T-helper 2 cell treated with Interferon-gamma antibody and Interleukin-4, amounts not matched to agents 5 μg/mL and 100 μg/mL, for 36 hours (primary cell): ENCODE data around the gene MAGEA10.
"Not testable (repeated sequence)": the region's sequence is repeated elsewhere in the genome, so short reads cannot be mapped to it uniquely, and the experiment has no call there.

ENCODE experiments used
- DNase-seq: peaks from one replicate; pipeline ENCODE4 v3.0.0; 2021; ENCODE audit warnings: low spot score
- H3K27ac Mint-ChIP-seq: one replicate; pipeline ENCODE4 v1.8.0; 2021; ENCODE audit warnings: mild to moderate bottlenecking, mixed read lengths
- H3K27me3 Mint-ChIP-seq: one replicate; pipeline ENCODE4 v1.8.0; 2021; ENCODE audit warnings: low read depth, mixed read lengths
- H3K36me3 Mint-ChIP-seq: one replicate; pipeline ENCODE4 v1.8.0; 2021; ENCODE audit warnings: low read depth, mixed read lengths
- H3K4me1 Mint-ChIP-seq: one replicate; pipeline ENCODE4 v1.8.0; 2021; ENCODE audit warnings: low read depth, mixed read lengths
- H3K4me3 Mint-ChIP-seq: one replicate; pipeline ENCODE4 v1.8.0; 2022; ENCODE audit warnings: mild to moderate bottlenecking, moderate library complexity, mixed read lengths
- H3K9me3 Mint-ChIP-seq: one replicate; pipeline ENCODE4 v1.8.0; 2021; ENCODE audit warnings: mixed read lengths

MAGEA10 gene

GRCh38 chrX:152136312-152136711 lies 2.1 kb downstream of the MAGEA10 start:
- Mint-ChIP-seq H3K9me3 (no peaks in the 10 kb centered on the region), H3K27ac (no peak overlapping the region), H3K36me3 (no peaks in the 10 kb centered on the region), H3K4me1 (no peaks in the 10 kb centered on the region), H3K4me3 (no peak overlapping the region), H3K27me3 (no peaks in the 10 kb centered on the region)
- no peak for DNase-seq

DNA sequence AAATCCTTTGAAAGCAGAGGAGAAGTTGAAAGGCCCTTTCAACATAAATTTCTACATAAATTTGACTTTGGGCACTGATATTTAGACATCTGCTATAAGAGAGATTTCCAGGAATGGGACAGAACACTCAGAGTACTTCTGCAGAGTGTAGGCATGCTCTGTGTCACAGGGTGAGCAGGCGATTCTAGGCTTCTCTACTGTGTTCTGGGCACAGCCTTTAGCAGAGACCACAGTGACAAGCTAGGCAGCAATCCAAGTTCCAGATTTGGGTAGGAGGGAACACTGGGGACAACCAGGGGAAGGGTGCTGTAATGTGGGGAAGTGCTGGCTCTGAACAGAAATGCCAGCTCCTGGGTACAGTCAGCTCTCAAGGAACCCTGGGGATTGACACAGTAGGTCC lies 6.9 kb downstream of the MAGEA10 start:
- H3K4me3 Mint-ChIP-seq, result no peak overlapping the region
- DNase-seq, result no peak
- no peaks in the 10 kb centered on the region for H3K4me1 Mint-ChIP-seq
- no peak overlapping the region for H3K27ac Mint-ChIP-seq
- H3K9me3 Mint-ChIP-seq, result no peaks in the 10 kb centered on the region
- no peaks in the 10 kb centered on the region for H3K27me3 Mint-ChIP-seq
- H3K36me3 Mint-ChIP-seq, result no peaks in the 10 kb centered on the region

DNA sequence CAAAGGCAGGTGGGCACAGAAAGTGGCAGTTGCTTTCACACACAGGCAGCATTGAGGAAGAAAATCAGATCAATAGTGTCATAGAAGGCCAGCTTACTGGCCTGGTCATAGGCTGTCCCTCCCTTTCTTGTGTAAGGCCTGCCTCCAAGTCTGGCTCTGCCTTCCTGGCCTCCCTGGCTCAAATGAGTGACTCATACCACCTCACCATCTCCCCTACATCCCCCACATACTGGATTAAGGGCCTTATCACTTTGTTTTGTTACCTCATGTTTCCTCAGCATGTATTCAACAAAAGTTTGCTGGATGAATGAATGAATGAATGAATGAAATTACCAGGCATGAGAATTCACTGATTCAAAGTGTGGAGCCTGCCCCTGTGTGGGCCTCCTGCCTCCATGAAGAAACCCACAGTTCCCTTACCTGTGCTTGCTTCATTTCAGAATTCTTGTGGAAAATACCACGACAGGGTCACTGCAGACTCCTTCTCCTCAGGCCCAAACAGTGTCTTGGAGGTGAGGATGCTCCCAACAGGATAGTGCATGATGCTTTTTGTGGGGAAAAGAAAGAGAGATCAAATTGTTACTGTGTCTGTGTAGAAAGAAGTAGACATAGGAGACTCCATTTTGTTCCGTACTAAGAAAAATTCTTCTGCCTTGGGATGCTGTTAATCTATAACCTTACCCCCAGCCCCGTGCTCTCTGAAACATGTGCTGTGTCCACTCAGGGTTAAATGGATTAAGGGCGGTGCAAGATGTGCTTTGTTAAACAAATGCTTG lies 9.1 kb downstream of the MAGEA10 start:
- DNase-seq, H3K36me3 Mint-ChIP-seq, H3K9me3 Mint-ChIP-seq, H3K4me3 Mint-ChIP-seq, H3K27ac Mint-ChIP-seq, H3K4me1 Mint-ChIP-seq, H3K27me3 Mint-ChIP-seq: not testable (repeated sequence)

- DNase-seq, result no peak
- Mint-ChIP-seq H3K27ac (no peak overlapping the region), H3K27me3 (no peaks in the 10 kb centered on the region), H3K4me3 (no peak overlapping the region), H3K36me3 (no peaks in the 10 kb centered on the region), H3K9me3 (no peaks in the 10 kb centered on the region), H3K4me1 (no peaks in the 10 kb centered on the region)
These were observed 21.1 kb downstream of the MAGEA10 start for GRCh38 chrX:152117305-152117704.

DNA sequence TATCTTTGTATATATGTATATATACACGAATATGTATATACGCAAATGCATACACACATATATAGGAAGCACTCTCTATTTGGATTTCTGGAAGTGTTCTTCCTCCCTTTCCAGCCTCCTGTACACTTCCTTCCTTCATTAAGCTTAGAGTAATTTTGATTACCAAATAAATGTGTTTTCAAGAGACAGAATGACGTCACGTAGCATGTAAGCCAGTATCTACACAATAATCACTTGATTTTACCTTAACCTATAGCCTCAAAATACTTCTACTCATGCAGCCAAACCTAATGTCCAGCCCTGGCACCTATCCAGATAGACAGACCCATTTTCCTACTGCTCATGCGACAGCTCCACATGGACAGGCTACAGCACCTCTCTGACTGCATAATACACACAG lies 29.9 kb downstream of the MAGEA10 start:
- DNase-seq, result no peak
- Mint-ChIP-seq H3K9me3 (no peaks in the 10 kb centered on the region), H3K27me3 (no peaks in the 10 kb centered on the region), H3K27ac (no peak overlapping the region), H3K4me3 (no peak overlapping the region), H3K4me1 (no peaks in the 10 kb centered on the region), H3K36me3 (no peaks in the 10 kb centered on the region)

- no peak overlapping the region for H3K27ac Mint-ChIP-seq
- no peaks in the 10 kb centered on the region for H3K36me3 Mint-ChIP-seq
- H3K9me3 Mint-ChIP-seq, result no peaks in the 10 kb centered on the region
- no peak overlapping the region for H3K4me3 Mint-ChIP-seq
- H3K4me1 Mint-ChIP-seq, result no peaks in the 10 kb centered on the region
- H3K27me3 Mint-ChIP-seq, result no peaks in the 10 kb centered on the region
- no peak for DNase-seq
These were observed 34.5 kb downstream of the MAGEA10 start for GRCh38 chrX:152103866-152104265.

DNA sequence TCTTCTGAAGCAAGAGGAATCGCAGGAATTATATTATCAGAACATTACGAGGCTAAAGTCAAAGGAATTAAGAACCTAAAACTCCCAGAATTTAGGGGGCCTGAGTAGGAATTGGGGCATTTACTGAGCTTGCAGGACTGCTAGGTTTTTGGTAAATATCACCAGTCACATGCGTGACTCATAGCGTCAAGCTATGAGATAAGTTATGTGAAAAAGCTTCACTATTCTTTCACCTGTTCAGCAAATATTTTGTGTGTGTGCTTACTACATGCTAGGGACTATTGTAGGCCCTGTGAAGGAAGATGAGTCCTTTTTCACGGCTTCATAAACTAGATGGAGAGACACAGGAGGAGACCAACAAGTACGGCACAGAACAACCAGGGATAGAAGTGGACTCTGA lies 52.2 kb downstream of the MAGEA10 start:
- no peak overlapping the region for H3K4me3 Mint-ChIP-seq
- H3K9me3 Mint-ChIP-seq, result no peaks in the 10 kb centered on the region
- H3K36me3 Mint-ChIP-seq, result no peaks in the 10 kb centered on the region
- H3K27me3 Mint-ChIP-seq, result no peaks in the 10 kb centered on the region
- no peak overlapping the region for H3K27ac Mint-ChIP-seq
- no peak for DNase-seq
- no peaks in the 10 kb centered on the region for H3K4me1 Mint-ChIP-seq
